ENCODE data around the gene AGRN.

DNA sequence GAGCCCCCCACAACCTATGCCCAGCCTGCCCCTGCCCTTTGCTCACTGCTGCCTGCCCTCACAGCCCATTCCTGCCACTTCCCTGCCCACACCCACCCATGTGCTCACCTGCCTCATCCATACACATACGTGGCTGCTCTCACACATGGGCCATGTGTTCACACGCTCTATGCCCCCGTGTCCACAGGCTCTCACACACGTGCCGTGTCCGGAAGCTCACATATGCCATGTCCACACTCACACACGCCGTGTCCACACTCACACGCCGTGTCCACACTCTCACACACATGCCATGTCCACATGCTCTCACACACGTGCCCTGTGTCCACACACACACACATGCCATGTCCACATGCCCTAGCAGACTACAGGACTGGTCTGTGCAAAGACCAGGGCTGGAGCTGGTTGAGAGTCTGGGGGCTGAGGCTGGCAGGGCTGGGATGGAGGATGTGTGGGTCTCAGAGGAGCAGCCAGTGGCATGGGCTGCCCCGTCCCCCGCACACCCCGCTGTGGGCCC, 54.8 kb downstream of the AGRN start:
- TF ChIP-seq, protein P1, sequence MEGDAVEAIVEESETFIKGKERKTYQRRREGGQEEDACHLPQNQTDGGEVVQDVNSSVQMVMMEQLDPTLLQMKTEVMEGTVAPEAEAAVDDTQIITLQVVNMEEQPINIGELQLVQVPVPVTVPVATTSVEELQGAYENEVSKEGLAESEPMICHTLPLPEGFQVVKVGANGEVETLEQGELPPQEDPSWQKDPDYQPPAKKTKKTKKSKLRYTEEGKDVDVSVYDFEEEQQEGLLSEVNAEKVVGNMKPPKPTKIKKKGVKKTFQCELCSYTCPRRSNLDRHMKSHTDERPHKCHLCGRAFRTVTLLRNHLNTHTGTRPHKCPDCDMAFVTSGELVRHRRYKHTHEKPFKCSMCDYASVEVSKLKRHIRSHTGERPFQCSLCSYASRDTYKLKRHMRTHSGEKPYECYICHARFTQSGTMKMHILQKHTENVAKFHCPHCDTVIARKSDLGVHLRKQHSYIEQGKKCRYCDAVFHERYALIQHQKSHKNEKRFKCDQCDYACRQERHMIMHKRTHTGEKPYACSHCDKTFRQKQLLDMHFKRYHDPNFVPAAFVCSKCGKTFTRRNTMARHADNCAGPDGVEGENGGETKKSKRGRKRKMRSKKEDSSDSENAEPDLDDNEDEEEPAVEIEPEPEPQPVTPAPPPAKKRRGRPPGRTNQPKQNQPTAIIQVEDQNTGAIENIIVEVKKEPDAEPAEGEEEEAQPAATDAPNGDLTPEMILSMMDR (IDR thresholded peaks at IDR 0.05) = no peak
- TF ChIP-seq POLR2AphosphoS5 (IDR thresholded peaks at IDR 0.05) = no peak
- TF ChIP-seq POLR2A (IDR thresholded peaks at IDR 0.05) = no peak
- no peak for TF ChIP-seq EP300 (IDR thresholded peaks at IDR 0.05)
